ENCODE results near the gene CYP24A1.

CYP24A1 gene

DNA sequence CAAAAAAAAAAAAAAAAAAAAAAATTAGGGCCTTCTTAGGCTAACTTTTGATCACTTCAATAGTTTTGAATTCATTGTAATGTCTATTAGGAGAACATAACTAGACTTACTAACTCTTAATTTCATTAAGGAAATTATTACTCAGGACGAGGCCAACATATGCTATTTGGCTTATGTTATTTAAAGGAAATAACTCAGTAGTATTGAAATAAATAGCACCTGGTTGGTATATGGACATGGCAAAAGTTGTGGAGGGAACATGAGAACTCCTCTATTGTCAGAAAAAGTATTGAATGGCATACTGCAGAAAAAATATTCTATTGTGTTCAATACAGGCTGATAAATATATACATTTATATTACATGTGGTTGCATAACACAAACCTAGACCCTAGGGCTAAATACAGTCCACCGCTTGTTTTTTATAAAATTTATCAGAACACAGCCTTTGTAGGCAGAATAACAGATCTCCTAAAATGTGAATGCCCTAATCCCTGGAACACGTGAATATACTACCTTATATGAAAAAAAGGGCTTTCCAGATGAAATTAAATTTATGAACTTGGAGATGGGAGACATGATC lies 18.0 kb downstream of the CYP24A1 start:
- Mint-ChIP-seq H3K9me3 (no peaks in the 10 kb centered on the region), H3K4me3 (no peak overlapping the region), H3K36me3 (ENCODE audit: low read depth) (no peaks in the 10 kb centered on the region), H3K27ac (no peak overlapping the region), H3K4me1 (no peaks in the 10 kb centered on the region), H3K27me3 (ENCODE audit: low read depth) (peaks cover 8% of the 10 kb centered on the region)
- TF ChIP-seq, protein P1, sequence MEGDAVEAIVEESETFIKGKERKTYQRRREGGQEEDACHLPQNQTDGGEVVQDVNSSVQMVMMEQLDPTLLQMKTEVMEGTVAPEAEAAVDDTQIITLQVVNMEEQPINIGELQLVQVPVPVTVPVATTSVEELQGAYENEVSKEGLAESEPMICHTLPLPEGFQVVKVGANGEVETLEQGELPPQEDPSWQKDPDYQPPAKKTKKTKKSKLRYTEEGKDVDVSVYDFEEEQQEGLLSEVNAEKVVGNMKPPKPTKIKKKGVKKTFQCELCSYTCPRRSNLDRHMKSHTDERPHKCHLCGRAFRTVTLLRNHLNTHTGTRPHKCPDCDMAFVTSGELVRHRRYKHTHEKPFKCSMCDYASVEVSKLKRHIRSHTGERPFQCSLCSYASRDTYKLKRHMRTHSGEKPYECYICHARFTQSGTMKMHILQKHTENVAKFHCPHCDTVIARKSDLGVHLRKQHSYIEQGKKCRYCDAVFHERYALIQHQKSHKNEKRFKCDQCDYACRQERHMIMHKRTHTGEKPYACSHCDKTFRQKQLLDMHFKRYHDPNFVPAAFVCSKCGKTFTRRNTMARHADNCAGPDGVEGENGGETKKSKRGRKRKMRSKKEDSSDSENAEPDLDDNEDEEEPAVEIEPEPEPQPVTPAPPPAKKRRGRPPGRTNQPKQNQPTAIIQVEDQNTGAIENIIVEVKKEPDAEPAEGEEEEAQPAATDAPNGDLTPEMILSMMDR (IDR thresholded peaks at IDR 0.05; ENCODE audit: unreplicated experiment in 3 of 3) = no peak

DNA sequence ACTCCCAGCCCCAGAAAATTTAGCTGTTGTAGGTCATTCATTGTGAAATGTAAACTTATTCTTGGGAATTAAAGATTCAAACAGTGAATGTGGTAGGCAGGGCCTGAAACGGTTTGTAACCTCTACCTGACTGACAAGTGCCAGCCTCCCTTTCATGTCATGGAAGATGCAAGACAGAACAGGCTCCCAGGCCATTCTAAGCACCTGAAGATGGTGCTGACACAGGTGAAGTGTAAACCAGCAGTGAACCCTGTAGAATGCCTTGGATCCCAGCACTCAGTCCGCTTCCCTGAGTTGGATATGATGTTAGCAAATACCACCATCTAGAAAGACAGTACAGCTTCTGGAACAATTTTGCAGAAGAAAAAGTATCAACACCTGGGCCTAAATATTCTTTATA lies 19.3 kb downstream of the CYP24A1 start:
- Mint-ChIP-seq H3K4me3 (no peak overlapping the region), H3K27ac (no peak overlapping the region), H3K9me3 (no peaks in the 10 kb centered on the region), H3K36me3 (ENCODE audit: low read depth) (no peaks in the 10 kb centered on the region), H3K27me3 (ENCODE audit: low read depth) (peaks cover 8% of the 10 kb centered on the region), H3K4me1 (no peaks in the 10 kb centered on the region)
- TF ChIP-seq, protein P1 (IDR thresholded peaks at IDR 0.05; ENCODE audit: unreplicated experiment in 3 of 3) = no peak

DNA sequence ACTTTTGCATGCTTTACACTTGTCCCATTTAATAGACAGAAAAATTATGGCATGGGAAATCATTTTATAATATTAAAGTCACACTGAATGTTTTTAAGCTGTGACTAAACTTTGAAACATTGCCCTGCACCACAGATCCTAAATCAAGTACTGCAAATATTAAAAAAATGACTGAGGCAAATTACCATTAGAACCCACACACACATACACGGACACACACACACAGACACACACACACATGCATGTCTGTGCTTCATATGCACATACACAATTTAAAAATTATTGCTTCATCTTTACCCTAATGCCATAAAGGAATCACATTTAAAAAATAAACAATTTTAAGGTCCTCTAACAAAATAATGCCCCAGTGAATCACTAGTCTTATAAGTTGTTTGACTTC lies 19.9 kb downstream of the CYP24A1 start:
- no peaks in the 10 kb centered on the region for H3K9me3 Mint-ChIP-seq
- H3K27me3 Mint-ChIP-seq (ENCODE audit: low read depth) = peaks cover 8% of the 10 kb centered on the region
- TF ChIP-seq, protein P1 (IDR thresholded peaks at IDR 0.05; ENCODE audit: unreplicated experiment in 3 of 3) = no peak
- H3K27ac Mint-ChIP-seq = no peak overlapping the region
- no peak overlapping the region for H3K4me3 Mint-ChIP-seq
- no peaks in the 10 kb centered on the region for H3K36me3 Mint-ChIP-seq (ENCODE audit: low read depth)
- no peaks in the 10 kb centered on the region for H3K4me1 Mint-ChIP-seq

DNA sequence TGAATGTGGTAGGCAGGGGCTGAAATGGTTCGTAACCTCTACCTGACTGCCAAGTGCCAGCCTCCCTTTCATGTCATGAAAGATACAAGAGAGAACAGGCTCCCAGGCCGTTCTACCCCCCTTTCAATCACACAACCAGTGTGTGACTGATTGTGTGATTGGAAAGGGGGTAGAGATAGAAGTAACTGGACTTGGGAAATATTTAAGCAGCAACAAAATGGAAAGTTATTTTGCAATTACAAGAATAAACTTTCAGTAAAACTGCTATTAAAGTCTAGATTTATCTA lies 20.8 kb downstream of the CYP24A1 start:
- TF ChIP-seq, protein P1 (IDR thresholded peaks at IDR 0.05; ENCODE audit: unreplicated experiment in 3 of 3) = no peak
- peaks cover 13% of the 10 kb centered on the region for H3K27me3 Mint-ChIP-seq (ENCODE audit: low read depth)
- no peak overlapping the region for H3K4me3 Mint-ChIP-seq
- no peak overlapping the region for H3K27ac Mint-ChIP-seq
- no peaks in the 10 kb centered on the region for H3K36me3 Mint-ChIP-seq (ENCODE audit: low read depth)
- H3K4me1 Mint-ChIP-seq = no peaks in the 10 kb centered on the region
- no peaks in the 10 kb centered on the region for H3K9me3 Mint-ChIP-seq

DNA sequence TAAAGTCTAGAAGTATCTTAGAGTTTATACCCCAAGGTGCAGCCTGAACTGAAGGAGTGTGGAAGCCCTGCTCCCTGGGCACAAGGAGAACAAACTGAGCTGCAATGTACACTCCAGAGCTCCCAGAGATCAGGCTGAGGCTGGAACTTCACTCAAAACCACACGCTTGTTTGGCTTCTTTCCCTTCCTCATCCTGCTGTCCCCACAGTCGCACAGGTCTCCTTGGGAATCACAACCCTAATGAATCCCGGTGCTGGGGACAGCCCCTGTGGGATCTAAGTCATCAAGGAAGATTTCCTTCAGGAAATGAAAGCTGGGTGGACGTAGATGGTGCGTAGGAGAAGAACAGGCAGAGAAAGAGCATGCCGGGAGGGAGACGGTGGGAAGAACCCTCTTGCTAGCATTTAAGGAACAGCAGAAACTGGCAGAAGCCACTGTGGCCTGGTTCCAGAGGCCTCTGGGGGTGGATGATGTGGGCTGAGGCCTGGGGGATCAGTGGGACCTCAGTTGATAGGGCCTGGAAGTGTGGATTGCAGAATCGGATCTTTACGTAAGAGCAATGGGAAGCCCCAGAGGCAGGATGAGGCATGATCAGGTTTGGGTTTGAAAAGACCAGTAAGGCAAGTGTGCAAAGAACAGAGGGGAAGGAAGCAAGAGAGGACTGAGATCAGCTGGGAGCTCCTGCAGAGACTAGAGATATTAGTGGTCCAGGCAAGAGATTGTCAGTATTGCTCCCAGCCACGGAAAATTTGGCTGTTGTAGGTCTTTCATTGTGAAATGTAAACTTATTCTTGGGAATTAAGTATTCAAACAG lies 21.4 kb downstream of the CYP24A1 start:
- H3K27me3 Mint-ChIP-seq (ENCODE audit: low read depth) = peaks cover 13% of the 10 kb centered on the region
- H3K36me3 Mint-ChIP-seq (ENCODE audit: low read depth) = no peaks in the 10 kb centered on the region
- H3K4me3 Mint-ChIP-seq = no peak overlapping the region
- no peaks in the 10 kb centered on the region for H3K9me3 Mint-ChIP-seq
- no peak overlapping the region for H3K27ac Mint-ChIP-seq
- TF ChIP-seq, protein P1 (IDR thresholded peaks at IDR 0.05; ENCODE audit: unreplicated experiment in 3 of 3) = no peak
- H3K4me1 Mint-ChIP-seq = no peaks in the 10 kb centered on the region
